GM18867 (cell line): ENCODE measurements around the gene NDUFA13.

Source experiments
- ATAC-seq: cut with Tn5 transposase; IDR thresholded peaks from one replicate; pipeline ENCODE4 v1.9.1; 2021; ENCODE audit warnings: mild to moderate bottlenecking, moderate library complexity; ENCODE audit not compliant: unreplicated experiment

Gene NDUFA13

GRCh38 chr19:19544954-19545591 is 29.0 kb downstream of the NDUFA13 start:
- ATAC-seq, result no peak

- no peak for ATAC-seq
These were observed 29.7 kb downstream of the NDUFA13 start for GRCh38 chr19:19545707-19546106.

- no peak for ATAC-seq
These were observed 30.7 kb downstream of the NDUFA13 start for GRCh38 chr19:19546751-19547162.

GRCh38 chr19:19547674-19548336 is 31.8 kb downstream of the NDUFA13 start:
- ATAC-seq, result no peak

- no peak for ATAC-seq
These were observed 33.1 kb downstream of the NDUFA13 start for GRCh38 chr19:19548915-19549759.

GRCh38 chr19:19549804-19550464 is 33.9 kb downstream of the NDUFA13 start:
- ATAC-seq, result no peak

GRCh38 chr19:19550485-19550929 is 34.5 kb downstream of the NDUFA13 start:
- no peak for ATAC-seq

GRCh38 chr19:19550972-19551852 is 35.2 kb downstream of the NDUFA13 start:
- no peak for ATAC-seq

- no peak for ATAC-seq
These were observed 35.8 kb downstream of the NDUFA13 start for GRCh38 chr19:19551853-19552192.

GRCh38 chr19:19552798-19553197 is 36.8 kb downstream of the NDUFA13 start:
- no peak for ATAC-seq

- ATAC-seq, result no peak
These were observed 37.6 kb downstream of the NDUFA13 start for GRCh38 chr19:19553670-19554069.

- ATAC-seq, result no peak
These were observed 38.3 kb downstream of the NDUFA13 start for GRCh38 chr19:19554074-19555023.

- ATAC-seq, result no peak
These were observed 42.0 kb downstream of the NDUFA13 start for GRCh38 chr19:19558055-19558454.

GRCh38 chr19:19558636-19559035 is 42.6 kb downstream of the NDUFA13 start:
- ATAC-seq, result no peak

- ATAC-seq, result no peak
These were observed 43.9 kb downstream of the NDUFA13 start for GRCh38 chr19:19559931-19560330.

- no peak for ATAC-seq
These were observed 46.1 kb downstream of the NDUFA13 start for GRCh38 chr19:19561946-19562664.

- no peak for ATAC-seq
These were observed 46.8 kb downstream of the NDUFA13 start for GRCh38 chr19:19562665-19563347.

- ATAC-seq, result no peak
These were observed 47.4 kb downstream of the NDUFA13 start for GRCh38 chr19:19563348-19563848.
